Left lung (tissue), 10 donors: ENCODE data around the gene EPHX1. TPM values are rescaled to one million over a fixed set of nuclear protein-coding genes. Genes with fewer than 3 reads are reported as not detected.
A peak's percentile ranks its signal among the peaks of the same experiment; 100 is the strongest.

ENCODE experiments used
- ATAC-seq: fragments of 200-7000 bp; cut with Tn5 transposase; one replicate; pipeline ENCODE4 v1.9.1; 2020; ENCODE audit warnings: moderate library complexity
- DNase-seq, 4 donors: peaks; one replicate each; pipeline ENCODE4 v3.0.0-alpha.2; 2013 to 2020
- H3K27ac ChIP-seq, 2 donors: fragments of 200-600 bp; sonication (generic) in 1 of 2; one replicate each; pipeline versions ENCODE4 v1.5.0 to v1.8.0; 2020 to 2021
- H3K27me3 ChIP-seq, 2 donors: fragments of 200-600 bp; sonication (generic) in 1 of 2; one replicate each; pipeline versions ENCODE4 v1.5.0 to v1.8.0; 2020 to 2021
- H3K36me3 ChIP-seq, 2 donors: fragments of 200-600 bp; sonication (generic) in 1 of 2; one replicate each; pipeline versions ENCODE4 v1.5.0 to v1.8.0; 2020 to 2021
- H3K4me1 ChIP-seq, 2 donors: fragments of 200-600 bp; one replicate each; pipeline ENCODE4 v1.8.0; 2021
- H3K4me3 ChIP-seq, 2 donors: fragments of 200-600 bp; sonication (generic) in 1 of 2; one replicate each; pipeline versions ENCODE4 v1.5.0 to v1.8.0; 2020 to 2021; ENCODE audit warnings: mild to moderate bottlenecking in 1 of 2
- H3K9me3 ChIP-seq, 2 donors: fragments of 200-600 bp; sonication (generic) in 1 of 2; one replicate each; pipeline versions ENCODE4 v1.5.0 to v1.8.0; 2020 to 2021
- CTCF ChIP-seq, 2 donors: fragments of 200-600 bp; sonication (generic) in 1 of 2; IDR thresholded peaks; one replicate each; pipeline versions ENCODE4 v1.5.0 to v1.8.0; 2021; ENCODE audit warnings: antibody characterized with exemption in 2 of 2
- intact Hi-C, 2 donors: fragments of 100-400 bp; cut with DNase I; formaldehyde crosslinking; loops; one replicate each; pipeline versions ENCODE4 v1.11.2 to v1.14.2; 2022
- polyA plus RNA-seq, 6 donors: library from polyadenylated mRNA; unstranded; fragments of 120-200 nt; gene quantifications; one replicate each; pipeline ENCODE4 v1.2.1, GENCODE V29; 2013; ENCODE audit not compliant: insufficient read length in 6 of 6
- total RNA-seq, 2 donors: library from RNA; stranded (reverse); fragmentation: NEBNext Ultra II Directional; extraction: Animal tissue kit (Norgen Biotek cat#: 25700); gene quantifications; one replicate each; pipeline ENCODE4 v1.2.1, GENCODE V29; 2021
- donor health status: DM: no; HTN: yes; CAD: no.
- donor health status: DM: no; HTN: no; CAD: no.

Gene EPHX1
- total and polyA plus RNA-seq, 8 donors = 109 to 305 (median 119) TPM

GRCh38 chr1:225845097-225845496, 35.2 kb downstream of the EPHX1 start:
- no peak overlapping the region for H3K4me3 ChIP-seq
- TF ChIP-seq CTCF (IDR thresholded peaks at IDR 0.05) = no peak
- H3K27ac ChIP-seq = no peak overlapping the region
- H3K4me1 ChIP-seq = peaks cover 0 to 17% of the 10 kb centered on the region in 2 donors
- no peaks in the 10 kb centered on the region for H3K27me3 ChIP-seq
- peak in 1 of 4 donors; percentile 24 for DNase-seq
- H3K9me3 ChIP-seq = no peaks in the 10 kb centered on the region
- intact Hi-C loops = loop anchor here in 1 of 2 donors (10.0 kb wide), 1 partner anchor 370 kb away; no protein-coding TSS in a partner anchor
- no peak for ATAC-seq
- H3K36me3 ChIP-seq = peaks cover 0 to 78% of the 10 kb centered on the region in 2 donors

GRCh38 chr1:225845571-225846259, 35.8 kb downstream of the EPHX1 start:
- Histone ChIP-seq H3K36me3 (peaks cover 0 to 82% of the 10 kb centered on the region in 2 donors), H3K27ac (no peak overlapping the region), H3K27me3 (no peaks in the 10 kb centered on the region), H3K4me3 (no peak overlapping the region), H3K4me1 (peaks cover 0 to 19% of the 10 kb centered on the region in 2 donors), H3K9me3 (no peaks in the 10 kb centered on the region)
- peak; percentile 59 to 85 (median 78) for DNase-seq
- TF ChIP-seq CTCF (IDR thresholded peaks at IDR 0.05) = peak; percentile 53 to 55
- intact Hi-C loops = loop anchor here in 1 of 2 donors (10.0 kb wide), 1 partner anchor 371 kb away; no protein-coding TSS in a partner anchor
- peak; percentile 77 for ATAC-seq

GRCh38 chr1:225846331-225847310, 36.7 kb downstream of the EPHX1 start:
- no peak overlapping the region for H3K27ac ChIP-seq
- ATAC-seq = no peak
- no peaks in the 10 kb centered on the region for H3K9me3 ChIP-seq
- intact Hi-C loops = loop anchor here in 1 of 2 donors (10.0 kb wide), 1 partner anchor 372 kb away; no protein-coding TSS in a partner anchor
- H3K4me1 ChIP-seq = peaks cover 0 to 23% of the 10 kb centered on the region in 2 donors
- H3K4me3 ChIP-seq = no peak overlapping the region
- TF ChIP-seq CTCF (IDR thresholded peaks at IDR 0.05) = no peak
- H3K27me3 ChIP-seq = no peaks in the 10 kb centered on the region
- H3K36me3 ChIP-seq = peaks cover 0 to 90% of the 10 kb centered on the region in 2 donors
- peak in 1 of 4 donors; percentile 59 for DNase-seq

- Histone ChIP-seq H3K27me3 (no peaks in the 10 kb centered on the region), H3K9me3 (no peaks in the 10 kb centered on the region), H3K4me3 (no peak overlapping the region), H3K4me1 (peaks cover 0 to 23% of the 10 kb centered on the region in 2 donors), H3K27ac (no peak overlapping the region), H3K36me3 (peaks cover 0 to 92% of the 10 kb centered on the region in 2 donors)
- intact Hi-C loops = loop anchor here in 1 of 2 donors (10.0 kb wide), 1 partner anchor 373 kb away; no protein-coding TSS in a partner anchor
- peak; percentile 25 for ATAC-seq
- DNase-seq = peak in 1 of 4 donors; percentile 49
- no peak for TF ChIP-seq CTCF (IDR thresholded peaks at IDR 0.05)
Measured at GRCh38 chr1:225847610-225848009, 37.7 kb downstream of the EPHX1 start.
